Fibroblast of lung (primary cell): ENCODE data around the gene CNGA1. TPM values are rescaled to one million over a fixed set of nuclear protein-coding genes. Genes with fewer than 3 reads are reported as not detected.
"Not testable (repeated sequence)": the region's sequence is repeated elsewhere in the genome, so short reads cannot be mapped to it uniquely, and the experiment has no call there.

Source experiments
- DNase-seq, 2 donors: peaks; one replicate each; pipeline versions ENCODE4 v3.0.0 to v3.0.0-alpha.2; 2010; ENCODE audit warnings: low read depth in 2 of 2
- H2AFZ ChIP-seq: 2 replicates; pipeline ENCODE4 v1.5.1; 2012; ENCODE audit warnings: low read length, control low read depth, inconsistent platforms
- H3K27ac ChIP-seq: 2 replicates; pipeline ENCODE4 v1.5.1; 2011; ENCODE audit warnings: low read length, control low read depth; ENCODE audit not compliant: insufficient read depth
- H3K27me3 ChIP-seq: 2 replicates; pipeline ENCODE4 v1.5.1; 2011; ENCODE audit warnings: mild to moderate bottlenecking, low read length; ENCODE audit not compliant: control insufficient read depth, insufficient read depth
- H3K36me3 ChIP-seq: 2 replicates; pipeline ENCODE4 v1.5.1; 2011; ENCODE audit warnings: low read length; ENCODE audit not compliant: control insufficient read depth, insufficient read depth
- H3K4me1 ChIP-seq: 2 replicates; pipeline ENCODE4 v1.5.1; 2011; ENCODE audit warnings: low read length; ENCODE audit not compliant: control insufficient read depth, insufficient read depth; ENCODE audit errors: extremely low read depth
- H3K4me2 ChIP-seq: 2 replicates; pipeline ENCODE4 v1.5.1; 2011; ENCODE audit warnings: low read length, control low read depth; ENCODE audit not compliant: insufficient read depth; ENCODE audit errors: extremely low read depth
- H3K4me3 ChIP-seq, 4 experiments: fragments of 200-600 bp in 1 of 4; sonication (generic) in 1 of 4; replicated peaks in 1 of 4; 2 replicates each; pipeline ENCODE4 v1.5.1; 2011 to 2016; ENCODE audit warnings: low read length in 4 of 4, low read depth in 3 of 4, mild to moderate bottlenecking in 3 of 4, control low read depth in 2 of 4, inconsistent platforms in 1 of 4, mixed read lengths in 1 of 4; ENCODE audit not compliant: insufficient read depth in 1 of 4; ENCODE audit errors: control extremely low read depth in 1 of 4
- H3K79me2 ChIP-seq: 2 replicates; pipeline ENCODE4 v1.5.1; 2012; ENCODE audit warnings: mild to moderate bottlenecking, low read length, inconsistent platforms; ENCODE audit not compliant: control insufficient read depth, insufficient read depth
- H3K9ac ChIP-seq: 2 replicates; pipeline ENCODE4 v1.5.1; 2011; ENCODE audit warnings: mild to moderate bottlenecking, low read length, control low read depth; ENCODE audit not compliant: insufficient read depth
- H3K9me3 ChIP-seq: 2 replicates; pipeline ENCODE4 v1.5.1; 2012; ENCODE audit warnings: low read depth, low read length; ENCODE audit not compliant: control insufficient read depth, insufficient read depth
- H4K20me1 ChIP-seq: 2 replicates; pipeline ENCODE4 v1.5.1; 2011; ENCODE audit warnings: low read length; ENCODE audit not compliant: control insufficient read depth, insufficient read depth; ENCODE audit errors: extremely low read depth
- EZH2 ChIP-seq: IDR thresholded peaks from 2 replicates; pipeline ENCODE4 v1.5.1; 2012; ENCODE audit warnings: low read length, control low read depth, mild to moderate bottlenecking; ENCODE audit errors: missing control alignments
- polyA plus RNA-seq, 2 donors: library from polyadenylated mRNA; depleted of rRNA in 1 of 2; stranded (reverse) in 1 of 2; unstranded in 1 of 2; fragments of >200 nt; gene quantifications; 2 replicates each; pipeline ENCODE4 v1.2.1, GENCODE V29; 2011 to 2012; ENCODE audit warnings: missing spikeins in 1 of 2
- total RNA-seq: library from RNA; depleted of rRNA; stranded (reverse); fragments of >200 nt; gene quantifications from 2 replicates; pipeline ENCODE4 v1.2.1, GENCODE V29; 2014
- TF ChIP-seq, protein P1 (sequence below), 2 donors: IDR thresholded peaks in 1 of 2; conservative IDR thresholded peaks in 1 of 2; 1 replicate in 1 of 2; 2 replicates in 1 of 2; pipeline ENCODE4 v1.5.1; 2011 to 2012; ENCODE audit warnings: low read length in 2 of 2, control low read depth in 1 of 2, inconsistent platforms in 1 of 2, low read depth in 1 of 2, mild to moderate bottlenecking in 1 of 2

Gene CNGA1
- total and polyA plus RNA-seq, 2 donors (not counting 1 experiment from before 2014, with no cell fraction given) = not detected

DNA sequence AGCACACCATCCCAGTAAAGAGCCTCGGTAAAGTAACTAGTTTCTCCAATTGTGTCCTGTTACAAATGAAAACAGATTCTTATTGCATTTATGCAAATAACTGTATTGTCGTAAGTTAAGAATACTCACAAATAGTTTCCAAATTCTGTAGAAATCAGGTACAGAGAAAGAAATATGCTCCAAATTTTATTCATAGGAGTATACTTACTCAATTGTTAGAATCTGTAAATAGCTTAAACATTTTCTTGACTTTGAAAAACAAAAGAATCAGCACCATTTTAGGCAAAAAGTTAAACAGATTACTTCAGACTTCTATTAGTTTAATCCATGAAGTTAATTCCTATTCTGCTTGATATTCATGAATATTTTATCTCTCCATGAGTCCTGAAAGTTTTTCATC lies 10.7 kb downstream of the CNGA1 start:
- Histone ChIP-seq H2AFZ (no peak overlapping the region), H3K27ac (no peak overlapping the region), H3K4me2 (no peak overlapping the region), H4K20me1 (no peaks in the 10 kb centered on the region), H3K9me3 (no peaks in the 10 kb centered on the region), H3K27me3 (no peaks in the 10 kb centered on the region), H3K79me2 (no peaks in the 10 kb centered on the region), H3K36me3 (no peaks in the 10 kb centered on the region), H3K9ac (no peak overlapping the region), H3K4me1 (no peaks in the 10 kb centered on the region), H3K4me3 (no peak overlapping the region)
- no peak for TF ChIP-seq EZH2
- TF ChIP-seq, protein P1, sequence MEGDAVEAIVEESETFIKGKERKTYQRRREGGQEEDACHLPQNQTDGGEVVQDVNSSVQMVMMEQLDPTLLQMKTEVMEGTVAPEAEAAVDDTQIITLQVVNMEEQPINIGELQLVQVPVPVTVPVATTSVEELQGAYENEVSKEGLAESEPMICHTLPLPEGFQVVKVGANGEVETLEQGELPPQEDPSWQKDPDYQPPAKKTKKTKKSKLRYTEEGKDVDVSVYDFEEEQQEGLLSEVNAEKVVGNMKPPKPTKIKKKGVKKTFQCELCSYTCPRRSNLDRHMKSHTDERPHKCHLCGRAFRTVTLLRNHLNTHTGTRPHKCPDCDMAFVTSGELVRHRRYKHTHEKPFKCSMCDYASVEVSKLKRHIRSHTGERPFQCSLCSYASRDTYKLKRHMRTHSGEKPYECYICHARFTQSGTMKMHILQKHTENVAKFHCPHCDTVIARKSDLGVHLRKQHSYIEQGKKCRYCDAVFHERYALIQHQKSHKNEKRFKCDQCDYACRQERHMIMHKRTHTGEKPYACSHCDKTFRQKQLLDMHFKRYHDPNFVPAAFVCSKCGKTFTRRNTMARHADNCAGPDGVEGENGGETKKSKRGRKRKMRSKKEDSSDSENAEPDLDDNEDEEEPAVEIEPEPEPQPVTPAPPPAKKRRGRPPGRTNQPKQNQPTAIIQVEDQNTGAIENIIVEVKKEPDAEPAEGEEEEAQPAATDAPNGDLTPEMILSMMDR (conservative IDR thresholded peaks at IDR 0.05 in 1 of 2, IDR thresholded peaks at IDR 0.05 in 1 of 2; ENCODE audit: low read depth in 1 of 2, low read length in 2 of 2) = no peak
- DNase-seq = no peak

DNA sequence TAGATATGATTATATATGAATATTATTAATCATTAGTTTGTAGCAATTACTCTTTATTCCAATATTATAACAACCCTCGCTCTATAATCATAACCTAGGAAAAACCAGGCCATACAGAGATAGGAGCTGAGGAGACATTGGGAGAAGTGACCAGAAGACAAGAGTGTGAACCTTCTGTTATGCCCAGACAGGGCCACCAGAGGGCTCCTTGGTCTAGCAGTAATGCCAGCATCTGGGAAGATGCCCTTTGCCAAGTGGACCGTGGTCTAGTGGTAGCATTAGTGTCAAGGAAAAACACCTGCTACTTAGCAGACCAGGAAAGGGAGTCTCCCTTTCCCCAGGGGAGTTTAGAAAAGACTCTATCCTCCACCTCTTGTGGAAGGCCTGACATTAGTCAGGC lies 12.9 kb downstream of the CNGA1 start:
- H3K4me3 ChIP-seq, H3K4me2 ChIP-seq, H4K20me1 ChIP-seq, H3K36me3 ChIP-seq, H3K27ac ChIP-seq, H2AFZ ChIP-seq, H3K9ac ChIP-seq, H3K27me3 ChIP-seq, H3K9me3 ChIP-seq, H3K79me2 ChIP-seq, H3K4me1 ChIP-seq: not testable (repeated sequence)
- TF ChIP-seq, protein P1 (conservative IDR thresholded peaks at IDR 0.05 in 1 of 2, IDR thresholded peaks at IDR 0.05 in 1 of 2; ENCODE audit: low read depth in 1 of 2, low read length in 2 of 2) = peak; percentile 43 to 53
- DNase-seq = peak; percentile 30 to 31

DNA sequence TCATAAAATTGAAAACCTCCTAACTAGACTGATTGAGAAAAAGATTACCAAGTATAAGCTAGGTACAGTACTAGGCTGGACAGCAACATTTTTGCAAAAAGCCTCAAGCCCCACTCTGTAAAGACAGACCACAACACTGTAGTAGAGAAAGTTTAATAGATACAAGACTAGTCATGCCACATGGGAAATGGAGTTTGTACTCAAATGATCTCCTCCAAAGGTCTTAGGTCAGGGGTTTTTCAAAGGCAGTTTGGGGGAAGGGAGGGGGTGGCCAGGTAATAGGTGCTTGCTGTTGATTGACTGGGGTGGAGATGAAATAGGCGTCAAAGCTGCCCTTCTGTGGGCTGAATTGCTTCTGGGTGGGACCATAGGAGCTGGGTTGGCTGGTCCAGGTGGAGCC lies 14.2 kb downstream of the CNGA1 start:
- TF ChIP-seq, protein P1 (conservative IDR thresholded peaks at IDR 0.05 in 1 of 2, IDR thresholded peaks at IDR 0.05 in 1 of 2; ENCODE audit: low read depth in 1 of 2, low read length in 2 of 2) = no peak
- TF ChIP-seq EZH2 = no peak
- H3K4me2 ChIP-seq = no peak overlapping the region
- no peak overlapping the region for H3K9ac ChIP-seq
- H3K79me2 ChIP-seq = no peaks in the 10 kb centered on the region
- no peaks in the 10 kb centered on the region for H3K27me3 ChIP-seq
- H3K4me1 ChIP-seq = no peaks in the 10 kb centered on the region
- H4K20me1 ChIP-seq = no peaks in the 10 kb centered on the region
- H3K27ac ChIP-seq = no peak overlapping the region
- H3K9me3 ChIP-seq = no peaks in the 10 kb centered on the region
- H2AFZ ChIP-seq = no peak overlapping the region
- DNase-seq = no peak
- H3K36me3 ChIP-seq = no peaks in the 10 kb centered on the region
- no peak overlapping the region for H3K4me3 ChIP-seq
